Common myeloid progenitor, CD34-positive (primary cell): ENCODE measurements around the gene ETV3L.
"Not testable (repeated sequence)": the region's sequence is repeated elsewhere in the genome, so short reads cannot be mapped to it uniquely, and the experiment has no call there.

Experiments used
- CTCF ChIA-PET: fragments of 350-600 bp; sonication (Branson Sonifier 250); formaldehyde crosslinking; loops from one replicate; lab custom pipeline; 2021; ENCODE audit warnings: antibody characterized with exemption; lab: Charles Lee
- POLR2A ChIA-PET: fragments of 350-600 bp; sonication (Branson Sonifier 250); formaldehyde crosslinking; loops from one replicate; lab custom pipeline; 2021; ENCODE audit warnings: antibody characterized with exemption; lab: Charles Lee
- DNase-seq, 3 donors: peaks; one replicate each; pipeline versions ENCODE4 v3.0.0 to v3.0.0-alpha.2; 2013
- H3K27ac ChIP-seq, 2 experiments: 1 replicate in 1 of 2; 2 replicates in 1 of 2; pipeline ENCODE4 v1.7.0; 2013; ENCODE audit warnings: inconsistent platforms in 2 of 2, low read length in 2 of 2, mild to moderate bottlenecking in 2 of 2, low read depth in 1 of 2, moderate library complexity in 1 of 2; ENCODE audit not compliant: severe bottlenecking in 2 of 2, insufficient read depth in 1 of 2, poor library complexity in 1 of 2
- H3K27me3 ChIP-seq, 5 experiments: replicated peaks in 2 of 5; 1 replicate in 3 of 5; 2 replicates in 2 of 5; pipeline versions ENCODE4 v1.6.1 to v1.7.0; 2013; ENCODE audit warnings: low read length in 4 of 5, mild to moderate bottlenecking in 2 of 5, moderate library complexity in 2 of 5, inconsistent platforms in 1 of 5; ENCODE audit not compliant: insufficient read depth in 5 of 5, control insufficient read depth in 4 of 5
- H3K36me3 ChIP-seq, 4 experiments: 1 replicate in 2 of 4; 2 replicates in 2 of 4; pipeline versions ENCODE4 v1.6.1 to v1.7.0; 2013; ENCODE audit warnings: low read length in 3 of 4, control low read depth in 1 of 4, mild to moderate bottlenecking in 1 of 4; ENCODE audit not compliant: control insufficient read depth in 4 of 4, insufficient read depth in 4 of 4
- H3K4me1 ChIP-seq, 4 experiments: 1 replicate in 3 of 4; 2 replicates in 1 of 4; pipeline versions ENCODE4 v1.6.1 to v1.7.1; 2013; ENCODE audit warnings: low read length in 3 of 4, mild to moderate bottlenecking in 3 of 4, control low read depth in 1 of 4, inconsistent platforms in 1 of 4, moderate library complexity in 1 of 4; ENCODE audit not compliant: control insufficient read depth in 4 of 4, insufficient read depth in 4 of 4; ENCODE audit errors: control extremely low read depth in 1 of 4
- H3K4me3 ChIP-seq, 7 experiments: 1 replicate in 4 of 7; 2 replicates in 3 of 7; pipeline versions ENCODE4 v1.5.1 to v1.7.0; 2013; ENCODE audit warnings: mild to moderate bottlenecking in 7 of 7, low read length in 6 of 7, moderate library complexity in 6 of 7, inconsistent platforms in 2 of 7, low read depth in 2 of 7, control low read depth in 1 of 7; ENCODE audit not compliant: insufficient read depth in 4 of 7, control insufficient read depth in 1 of 7; ENCODE audit errors: extremely low read depth in 1 of 7
- H3K9me3 ChIP-seq, 5 experiments: 1 replicate in 4 of 5; 2 replicates in 1 of 5; pipeline versions ENCODE4 v1.6.1 to v1.7.1; 2013; ENCODE audit warnings: low read length in 4 of 5, mild to moderate bottlenecking in 2 of 5, inconsistent platforms in 1 of 5, low read depth in 1 of 5, moderate library complexity in 1 of 5; ENCODE audit not compliant: control insufficient read depth in 4 of 5, insufficient read depth in 2 of 5; ENCODE audit errors: control extremely low read depth in 1 of 5
- WGBS: methylation state at CpG from one replicate; pipeline ENCODE4 v1.1.5; 2013; ENCODE audit not compliant: insufficient coverage; 5-methylcytosine and 5-hydroxymethylcytosine counted together

Gene ETV3L

GRCh38 chr1:157073944-157074685, 25.5 kb downstream of the ETV3L start:
- POLR2A ChIA-PET, result interaction anchor here (0.6 to 1.5 kb wide), 2 partner anchors 64 to 77 kb away, joined by 3 to 4 read pairs; partner anchors contain the start of gene ETV3
- peaks cover 0 to 4% (median 0%) of the 10 kb centered on the region in 5 experiments for H3K27me3 ChIP-seq

GRCh38 chr1:157069601-157070000, 30.0 kb downstream of the ETV3L start:
- Histone ChIP-seq H3K36me3 (no peaks in the 10 kb centered on the region), H3K27me3 (peaks cover 0 to 4% (median 0%) of the 10 kb centered on the region in 5 experiments), H3K4me1 (peaks cover 0 to 7% (median 3%) of the 10 kb centered on the region in 4 experiments), H3K27ac (no peak overlapping the region), H3K9me3 (no peaks in the 10 kb centered on the region), H3K4me3 (no peak overlapping the region)
- POLR2A ChIA-PET, result no interaction called here
- 100% methylated on average over 2 of the region's 2 CpGs for WGBS
- no peak for DNase-seq
- CTCF ChIA-PET, result interaction anchor here (0.9 kb wide), 1 partner anchor 17 kb away, joined by 4 read pairs; no protein-coding TSS in a partner anchor

More at GRCh38 chr1:157073944-157074685, 25.5 kb downstream of the ETV3L start:
- H3K36me3 ChIP-seq, result no peaks in the 10 kb centered on the region
- no peak overlapping the region for H3K27ac ChIP-seq
- CTCF ChIA-PET, result interaction anchor here (0.8 to 1.8 kb wide), 18 partner anchors 9 to 184 kb away, joined by 3 to 6 read pairs (median 4); no protein-coding TSS in a partner anchor
- H3K9me3 ChIP-seq, result no peaks in the 10 kb centered on the region
- peak; percentile 50 to 68 (median 62) for DNase-seq
- peaks cover 0 to 8% (median 3%) of the 10 kb centered on the region in 4 experiments for H3K4me1 ChIP-seq
- H3K4me3 ChIP-seq, result peak overlapping the region in 1 of 7 experiments; percentile 42
- WGBS, result 28% methylated on average over 34 of the region's 35 CpGs

GRCh38 chr1:157059241-157059640, 40.4 kb downstream of the ETV3L start:
- CTCF ChIA-PET, result interaction anchor here (0.6 kb wide), 1 partner anchor 13 kb away, joined by 3 read pairs; no protein-coding TSS in a partner anchor
- H3K4me1 ChIP-seq, H3K27ac ChIP-seq, H3K4me3 ChIP-seq, DNase-seq, H3K27me3 ChIP-seq, POLR2A ChIA-PET, H3K36me3 ChIP-seq: not testable (repeated sequence)
- 63% methylated on average over 2 of the region's 3 CpGs for WGBS
- peaks cover 0 to 13% (median 0%) of the 10 kb centered on the region in 5 experiments for H3K9me3 ChIP-seq

GRCh38 chr1:157056269-157056668, 43.3 kb downstream of the ETV3L start:
- H3K27ac ChIP-seq, result no peak overlapping the region
- no peak for DNase-seq
- ChIA-PET POLR2A (no interaction called here), CTCF (no interaction called here)
- H3K27me3 ChIP-seq, result peaks cover 0 to 1% (median 0%) of the 10 kb centered on the region in 5 experiments
- H3K4me1 ChIP-seq, result no peaks in the 10 kb centered on the region
- no peak overlapping the region for H3K4me3 ChIP-seq
- H3K9me3 ChIP-seq, result peaks cover 0 to 11% (median 0%) of the 10 kb centered on the region in 5 experiments
- WGBS, result no CpG with 5 or more reads among the region's 1 CpG
- H3K36me3 ChIP-seq, result no peaks in the 10 kb centered on the region

- H3K9me3 ChIP-seq, result not testable (repeated sequence)
- 75% methylated on average over 2 of the region's 5 CpGs for WGBS
Observed at GRCh38 chr1:157055729-157056128, 43.9 kb downstream of the ETV3L start.

GRCh38 chr1:157050836-157051235, 48.8 kb downstream of the ETV3L start:
- Histone ChIP-seq H3K4me1 (peaks cover 0 to 6% (median 4%) of the 10 kb centered on the region in 4 experiments), H3K9me3 (peaks cover 0 to 6% (median 0%) of the 10 kb centered on the region in 5 experiments), H3K36me3 (no peaks in the 10 kb centered on the region), H3K27ac (no peak overlapping the region), H3K27me3 (no peaks in the 10 kb centered on the region), H3K4me3 (no peak overlapping the region)
- CTCF ChIA-PET, result interaction anchor here (1.3 kb wide), 2 partner anchors 11 to 29 kb away, joined by 3 to 4 read pairs; no protein-coding TSS in a partner anchor
- POLR2A ChIA-PET, result no interaction called here
- WGBS, result 100% methylated on average over 1 of the region's 2 CpGs
- no peak for DNase-seq

More at GRCh38 chr1:157055729-157056128, 43.9 kb downstream of the ETV3L start:
- POLR2A ChIA-PET, H3K27ac ChIP-seq, CTCF ChIA-PET, H3K36me3 ChIP-seq, H3K4me3 ChIP-seq, H3K27me3 ChIP-seq, H3K4me1 ChIP-seq: not testable (repeated sequence)
- peak in 2 of 3 donors; percentile 35 to 44 for DNase-seq

GRCh38 chr1:157047062-157047410, 52.6 kb downstream of the ETV3L start:
- H3K4me1 ChIP-seq, result peaks cover 7 to 34% (median 17%) of the 10 kb centered on the region in 4 experiments
- peaks cover 0 to 3% (median 0%) of the 10 kb centered on the region in 5 experiments for H3K9me3 ChIP-seq
- WGBS, result no CpG with 5 or more reads among the region's 2 CpGs
- ChIA-PET POLR2A (no interaction called here), CTCF (interaction anchor here (0.6 kb wide), 1 partner anchor 12 kb away, joined by 3 read pairs; no protein-coding TSS in a partner anchor)
- no peak overlapping the region for H3K27ac ChIP-seq
- no peaks in the 10 kb centered on the region for H3K36me3 ChIP-seq
- peak in 2 of 3 donors; percentile 5 to 16 for DNase-seq
- H3K27me3 ChIP-seq, result no peaks in the 10 kb centered on the region
- no peak overlapping the region for H3K4me3 ChIP-seq
